Kidney epithelial cell (primary cell): ENCODE measurements around the gene GPR137B. TPM values are rescaled to one million over a fixed set of nuclear protein-coding genes. Genes with fewer than 3 reads are reported as not detected.

Experiments
- DNase-seq: peaks from one replicate; pipeline ENCODE4 v3.0.0-alpha.2; 2010; ENCODE audit warnings: low read depth
- H3K27me3 ChIP-seq: 2 replicates; pipeline ENCODE4 v1.6.0; 2011; ENCODE audit warnings: low read length; ENCODE audit not compliant: control insufficient read depth, insufficient read depth
- H3K36me3 ChIP-seq: 2 replicates; pipeline ENCODE4 v1.5.1; 2011; ENCODE audit warnings: low read length; ENCODE audit not compliant: control insufficient read depth, insufficient read depth
- H3K4me3 ChIP-seq: 2 replicates; pipeline ENCODE4 v1.5.1; 2011; ENCODE audit warnings: low read depth, mild to moderate bottlenecking, control low read depth, low read length
- CTCF ChIP-seq: IDR thresholded peaks from 2 replicates; pipeline ENCODE4 v1.5.1; 2011; ENCODE audit warnings: mild to moderate bottlenecking, moderate library complexity, low read length, control low read depth, inconsistent platforms; ENCODE audit not compliant: insufficient read depth, poor library complexity, severe bottlenecking
- total RNA-seq: library from RNA; depleted of rRNA; stranded (reverse); fragments of >200 nt; gene quantifications from 2 replicates; pipeline ENCODE4 v1.2.3, GENCODE V29; 2015

GPR137B gene
- total RNA-seq, 1 donor from 2014 or later = 26.8 TPM

GRCh38 chr1:236204039-236204438 is 61.7 kb downstream of the GPR137B start:
- TF ChIP-seq CTCF = no peak
- H3K4me3 ChIP-seq = no peak overlapping the region
- no peak for DNase-seq

DNA sequence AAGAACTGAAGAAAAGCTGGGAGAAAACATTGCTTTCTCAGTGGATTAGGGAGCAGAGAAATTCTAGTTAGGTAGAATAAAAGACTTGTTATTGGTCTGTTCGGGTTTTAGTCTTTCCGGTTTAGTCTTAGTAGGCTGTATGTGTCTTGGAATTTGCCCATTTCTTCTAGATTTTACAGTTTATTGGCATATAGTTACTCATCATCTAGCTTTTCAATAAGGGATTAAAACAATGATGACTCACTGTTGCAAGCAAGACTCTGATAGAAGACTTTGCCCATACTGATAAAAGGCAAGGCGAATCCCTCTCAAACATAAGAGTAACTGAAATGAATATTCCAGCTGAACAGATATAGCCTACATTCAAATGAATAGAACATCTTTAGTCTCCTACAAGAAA is 62.3 kb downstream of the GPR137B start:
- no peak for TF ChIP-seq CTCF
- DNase-seq = no peak
- Histone ChIP-seq H3K27me3 (no peaks in the 10 kb centered on the region), H3K4me3 (no peak overlapping the region), H3K36me3 (no peaks in the 10 kb centered on the region)

More at GRCh38 chr1:236204039-236204438, 61.7 kb downstream of the GPR137B start:
- Histone ChIP-seq H3K27me3 (no peaks in the 10 kb centered on the region), H3K36me3 (no peaks in the 10 kb centered on the region)

- DNase-seq = no peak
Observed at GRCh38 chr1:236206548-236206947, 64.2 kb downstream of the GPR137B start.

DNA sequence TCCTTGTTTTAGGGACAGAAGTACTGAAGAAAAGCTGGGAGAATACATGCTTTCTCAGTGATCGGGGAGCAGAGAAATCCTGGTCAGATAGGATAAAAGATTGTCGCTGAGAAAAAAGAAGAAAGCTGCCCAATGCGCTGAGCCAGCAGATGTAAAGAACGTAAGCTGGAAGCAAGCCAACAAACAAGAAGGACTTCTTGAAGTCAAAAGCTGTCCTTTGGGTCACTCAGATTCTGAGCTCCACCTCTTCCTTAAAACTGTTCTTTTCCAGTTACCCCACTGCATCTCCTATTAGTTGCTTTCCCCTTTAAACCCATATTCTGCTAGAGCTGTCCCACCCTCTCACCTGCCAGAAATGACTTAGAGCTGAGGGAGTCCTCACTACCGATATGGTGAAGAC is 64.8 kb downstream of the GPR137B start:
- H3K36me3 ChIP-seq = no peaks in the 10 kb centered on the region
- DNase-seq = no peak
- no peak for TF ChIP-seq CTCF
- no peak overlapping the region for H3K4me3 ChIP-seq
- H3K27me3 ChIP-seq = no peaks in the 10 kb centered on the region

More at GRCh38 chr1:236206548-236206947, 64.2 kb downstream of the GPR137B start:
- TF ChIP-seq CTCF = no peak
- Histone ChIP-seq H3K4me3 (no peak overlapping the region), H3K27me3 (no peaks in the 10 kb centered on the region), H3K36me3 (no peaks in the 10 kb centered on the region)

DNA sequence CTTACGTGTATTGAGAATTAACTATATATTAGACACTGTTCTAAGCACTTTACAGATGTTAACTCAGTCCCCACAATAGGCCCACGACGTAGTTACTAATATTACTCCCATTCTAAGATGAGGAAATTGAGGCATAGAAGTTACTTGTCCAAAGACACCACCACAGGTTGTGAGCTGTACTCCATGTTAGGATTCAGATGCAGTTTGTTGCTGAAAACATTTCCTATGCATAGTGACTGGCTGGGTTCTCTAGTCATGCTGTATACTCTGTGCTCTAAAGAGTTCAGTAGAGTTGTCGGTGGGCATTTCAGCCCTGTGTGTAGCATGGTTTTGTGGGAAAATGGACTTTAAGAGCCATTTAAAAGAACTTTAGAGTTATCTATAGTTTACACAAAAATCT is 65.2 kb downstream of the GPR137B start:
- DNase-seq = no peak
- Histone ChIP-seq H3K36me3 (no peaks in the 10 kb centered on the region), H3K27me3 (no peaks in the 10 kb centered on the region), H3K4me3 (no peak overlapping the region)
- no peak for TF ChIP-seq CTCF

- no peaks in the 10 kb centered on the region for H3K27me3 ChIP-seq
- no peak for TF ChIP-seq CTCF
- no peak overlapping the region for H3K4me3 ChIP-seq
- no peaks in the 10 kb centered on the region for H3K36me3 ChIP-seq
- no peak for DNase-seq
Observed at GRCh38 chr1:236209185-236209584, 66.8 kb downstream of the GPR137B start.
